Activated gamma-delta T cell treated with anti-CD3 and anti-CD28 coated beads, Interleukin-2, amount 50 U/mL, for 16 hours (primary cell): Measurements from ENCODE around the gene WWOX.

Source experiments
- DNase-seq: peaks from one replicate; pipeline ENCODE4 v3.0.0-alpha.2; 2020; ENCODE audit warnings: low read depth

Gene WWOX

DNA sequence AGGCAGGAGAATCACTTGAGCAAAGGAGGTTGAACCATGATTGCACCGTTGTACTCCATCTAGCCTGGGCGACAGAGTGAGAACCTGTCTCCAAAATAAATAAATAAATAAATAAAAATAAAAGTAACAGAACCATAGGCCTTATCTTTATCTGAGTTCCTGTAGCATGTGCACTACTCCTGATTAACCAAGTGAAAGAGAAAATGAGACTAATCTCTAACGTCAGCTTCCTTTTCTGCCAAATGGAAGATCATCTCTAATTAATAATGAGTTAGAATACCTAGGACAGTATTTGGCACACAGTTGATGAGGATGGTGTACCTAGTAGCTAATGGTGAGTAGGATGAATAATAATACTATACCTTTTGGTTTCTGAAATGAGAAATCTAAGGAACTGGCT, 520.4 kb downstream of the WWOX start:
- no peak for DNase-seq

DNA sequence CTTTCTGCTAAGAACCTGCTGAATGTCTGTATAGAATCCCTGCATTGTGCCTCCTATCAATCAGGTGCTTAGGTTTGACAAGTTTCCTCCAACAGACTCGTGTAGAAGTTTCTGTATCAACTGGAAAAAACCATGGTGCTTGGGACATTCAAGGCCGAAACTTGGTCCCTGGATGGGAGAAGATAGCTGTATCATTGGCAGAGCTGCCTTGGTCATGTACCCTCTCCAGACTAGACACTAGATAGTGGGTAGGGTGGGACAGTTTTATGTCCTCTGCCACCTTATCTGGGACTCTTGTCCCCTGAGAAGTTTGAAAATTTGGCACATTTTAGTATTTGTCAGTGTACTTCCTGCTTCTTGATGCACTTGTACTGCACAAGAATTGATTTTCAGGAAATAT, 520.8 kb downstream of the WWOX start:
- DNase-seq, result no peak

GRCh38 chr16:78623796-78624195, 524.3 kb downstream of the WWOX start:
- DNase-seq, result no peak

DNA sequence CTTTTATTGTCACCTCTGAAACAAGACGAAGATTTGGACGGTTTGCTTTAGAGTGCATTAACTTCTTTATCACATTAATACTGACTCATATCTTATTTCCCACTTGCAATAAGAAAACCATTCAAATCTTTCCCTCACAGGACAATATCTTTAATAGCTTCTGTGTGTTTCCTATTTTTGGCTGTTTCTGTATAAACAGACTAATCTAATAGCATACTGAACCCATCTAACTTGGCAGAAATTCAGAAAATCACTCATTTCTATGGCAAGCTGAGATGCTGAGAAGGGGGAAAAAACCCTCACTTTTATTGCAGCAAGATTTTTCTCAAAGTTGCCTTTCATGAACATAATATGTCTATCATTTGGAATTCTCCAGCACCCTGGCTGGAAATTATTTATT, 524.9 kb downstream of the WWOX start:
- DNase-seq, result no peak

DNA sequence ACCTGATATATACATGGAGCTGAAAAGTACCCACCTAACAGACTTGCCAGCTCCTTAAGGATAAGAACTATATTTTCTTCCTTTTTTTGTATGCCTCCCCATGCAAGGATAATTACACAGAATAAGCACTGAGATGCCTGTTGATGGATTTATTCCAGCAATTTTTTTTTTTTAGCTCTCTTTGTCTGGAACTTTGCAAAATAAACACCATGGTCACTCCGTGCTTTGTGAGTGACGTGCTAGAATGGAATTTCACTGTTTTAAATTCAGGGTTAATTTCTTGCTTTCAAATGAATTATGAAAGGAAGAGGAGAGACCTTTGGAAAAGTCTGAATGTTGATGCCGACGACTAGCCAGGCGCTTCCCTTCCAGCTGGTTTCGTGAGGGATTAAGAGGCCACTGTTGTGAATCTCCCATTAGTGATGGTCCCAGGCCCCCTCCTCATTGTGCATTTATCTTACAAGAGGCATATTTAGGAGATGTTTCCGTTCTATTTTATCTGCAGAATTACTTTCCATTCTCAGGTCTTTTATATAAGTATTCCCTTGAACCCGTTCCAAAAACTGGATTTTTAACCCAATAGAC, 529.1 kb downstream of the WWOX start:
- DNase-seq, result no peak

DNA sequence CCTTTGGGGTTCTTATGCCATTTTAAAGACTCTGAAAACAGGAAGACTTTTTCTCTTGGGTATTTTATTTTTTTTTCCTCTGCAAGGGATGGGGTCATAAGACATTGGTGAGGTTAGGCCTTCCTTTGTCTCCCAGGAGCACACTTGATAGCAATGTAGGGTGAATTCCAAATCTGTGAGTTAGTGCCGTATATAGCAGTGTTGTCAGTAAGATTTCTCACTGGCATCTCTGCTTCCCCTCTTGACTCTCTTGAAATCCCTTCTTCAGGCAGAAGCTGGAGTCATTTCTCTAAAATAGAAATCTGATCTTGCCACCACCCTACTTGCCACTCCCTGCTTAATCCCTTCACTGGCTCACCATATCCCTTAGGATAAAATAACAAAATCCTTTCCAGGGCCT, 529.7 kb downstream of the WWOX start:
- DNase-seq, result no peak

GRCh38 chr16:78630102-78630501, 530.6 kb downstream of the WWOX start:
- no peak for DNase-seq

DNA sequence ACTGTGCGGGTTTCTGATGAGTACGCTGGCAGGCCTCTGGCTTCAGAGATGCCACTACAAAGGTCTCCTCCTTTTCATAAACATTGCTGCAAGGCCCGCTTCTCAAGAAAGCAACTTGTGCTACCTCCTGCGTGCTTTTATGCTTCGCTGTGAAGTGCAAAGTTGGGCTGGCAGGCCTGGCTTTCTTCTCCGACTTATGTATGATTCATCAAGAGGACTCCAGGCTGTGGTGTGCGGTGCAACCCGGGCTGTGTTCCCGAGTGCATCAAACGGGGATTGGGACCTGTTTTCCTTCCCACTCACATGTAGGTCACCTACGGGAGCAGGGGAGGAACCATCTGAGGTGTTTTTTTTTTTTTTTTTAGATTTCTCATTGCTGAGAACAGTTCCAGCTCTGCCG, 534.1 kb downstream of the WWOX start:
- no peak for DNase-seq

DNA sequence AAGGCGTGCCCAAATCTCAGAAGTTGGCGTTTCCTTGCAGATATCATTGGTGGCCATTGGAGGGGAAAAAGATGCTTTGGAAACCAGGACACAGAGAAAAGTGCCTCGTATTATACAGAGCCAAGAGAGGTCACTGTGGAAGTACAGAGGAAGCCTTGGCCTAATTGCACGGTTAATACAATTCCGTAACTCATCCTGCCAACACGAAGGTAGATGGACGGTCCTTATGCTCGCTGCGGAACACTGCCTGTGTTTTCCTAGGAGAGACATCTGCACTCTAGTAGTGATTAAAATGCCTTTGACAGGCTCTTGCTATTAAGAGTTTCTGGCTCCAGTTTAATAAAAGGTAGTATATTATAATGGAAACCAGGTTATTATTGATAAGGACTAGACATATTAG, 536.4 kb downstream of the WWOX start:
- DNase-seq, result no peak

GRCh38 chr16:78638371-78638770, 538.9 kb downstream of the WWOX start:
- no peak for DNase-seq

- no peak for DNase-seq
Measured at GRCh38 chr16:78639775-78640174, 540.3 kb downstream of the WWOX start.

GRCh38 chr16:78640886-78641285, 541.4 kb downstream of the WWOX start:
- DNase-seq, result no peak

- no peak for DNase-seq
Measured at GRCh38 chr16:78641433-78641832, 542.0 kb downstream of the WWOX start.

DNA sequence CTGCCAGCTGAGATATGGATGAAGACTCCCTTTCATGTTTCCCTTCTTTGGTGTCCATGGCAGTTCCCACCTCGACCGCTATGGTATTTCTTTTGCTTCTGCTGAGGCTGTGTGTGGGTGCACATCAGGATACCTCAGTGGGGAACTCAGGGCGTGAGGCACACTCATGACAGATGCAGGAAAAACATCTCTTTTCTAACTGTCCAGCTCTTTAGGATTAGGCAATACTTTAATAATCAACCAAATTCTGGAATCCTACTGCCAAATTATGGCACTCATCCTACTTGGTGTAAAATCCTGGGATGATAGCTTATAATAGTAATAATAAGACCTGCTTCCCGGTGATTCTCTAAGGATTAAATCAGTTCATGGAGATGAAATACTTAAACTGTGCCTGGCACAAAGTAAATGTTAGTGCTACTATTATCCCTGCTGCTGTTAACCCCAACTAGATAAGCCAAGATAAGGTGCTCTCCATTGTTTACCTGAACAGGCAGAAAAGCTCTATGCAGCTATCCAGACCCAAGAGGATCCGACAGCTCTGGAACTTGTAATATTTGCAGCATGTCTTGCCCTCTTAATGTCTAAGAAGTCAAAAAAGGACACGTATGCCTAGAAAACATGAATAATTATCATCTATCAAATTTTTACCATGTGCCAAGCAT, 543.3 kb downstream of the WWOX start:
- no peak for DNase-seq

- DNase-seq, result no peak
Measured at GRCh38 chr16:78645657-78646056, 546.2 kb downstream of the WWOX start.

- DNase-seq, result no peak
Measured at GRCh38 chr16:78647019-78647418, 547.6 kb downstream of the WWOX start.

- DNase-seq, result no peak
Measured at GRCh38 chr16:78647491-78647890, 548.0 kb downstream of the WWOX start.

DNA sequence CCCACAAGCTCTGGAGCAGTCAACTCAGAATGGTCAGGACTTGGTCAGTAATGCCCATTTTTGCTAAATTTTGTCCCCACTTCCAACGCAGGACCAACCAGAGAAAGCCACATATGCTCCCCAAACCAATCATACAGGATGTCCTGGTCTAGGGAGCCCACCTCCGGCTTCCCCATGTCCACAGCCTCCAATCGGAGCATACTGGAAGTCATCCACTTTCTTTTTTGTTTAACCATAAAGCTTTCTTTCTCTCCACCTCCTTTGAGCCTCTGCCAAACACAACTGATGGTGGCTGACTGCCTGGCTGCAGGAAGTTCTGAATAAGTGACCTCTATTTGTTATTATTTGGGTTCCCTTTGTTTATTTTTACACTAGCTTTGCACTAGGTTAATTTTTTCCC, 549.1 kb downstream of the WWOX start:
- no peak for DNase-seq

DNA sequence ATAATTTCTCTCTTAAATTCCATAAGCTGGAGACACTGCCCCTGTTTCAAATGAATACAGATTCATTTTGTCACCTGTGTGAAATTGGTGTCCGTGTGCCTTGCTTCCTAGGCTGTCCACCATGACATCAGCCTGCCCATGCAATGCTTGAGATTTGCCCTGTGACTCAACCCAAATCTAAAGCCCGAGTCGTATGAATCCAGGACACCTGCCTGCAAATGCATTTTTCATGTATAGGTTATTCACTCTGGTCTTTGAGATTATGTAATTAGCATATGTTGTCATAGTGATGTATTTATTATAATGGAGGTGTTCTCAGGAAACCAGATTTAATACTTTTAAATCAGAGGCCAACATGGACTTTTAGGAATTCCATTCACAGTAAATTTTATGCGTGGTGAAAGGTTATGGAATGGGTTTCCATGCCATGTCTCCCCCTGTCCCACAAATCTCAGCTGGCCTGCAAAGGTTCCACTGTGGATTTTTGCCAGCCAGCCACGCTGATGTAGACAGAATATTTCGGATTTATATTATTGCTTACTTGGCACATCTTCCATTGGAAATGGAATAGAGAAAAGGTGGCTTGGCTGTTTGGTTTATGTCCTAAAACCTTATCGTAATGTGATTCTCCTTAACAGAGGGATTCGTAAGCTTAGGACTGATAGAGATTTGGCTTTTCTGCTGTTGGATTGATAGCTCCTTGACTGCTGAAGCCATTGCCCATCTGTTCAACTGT, 551.1 kb downstream of the WWOX start:
- DNase-seq, result no peak

- DNase-seq, result no peak
Measured at GRCh38 chr16:78654929-78655328, 555.5 kb downstream of the WWOX start.

- no peak for DNase-seq
Measured at GRCh38 chr16:78655331-78656113, 556.1 kb downstream of the WWOX start.

DNA sequence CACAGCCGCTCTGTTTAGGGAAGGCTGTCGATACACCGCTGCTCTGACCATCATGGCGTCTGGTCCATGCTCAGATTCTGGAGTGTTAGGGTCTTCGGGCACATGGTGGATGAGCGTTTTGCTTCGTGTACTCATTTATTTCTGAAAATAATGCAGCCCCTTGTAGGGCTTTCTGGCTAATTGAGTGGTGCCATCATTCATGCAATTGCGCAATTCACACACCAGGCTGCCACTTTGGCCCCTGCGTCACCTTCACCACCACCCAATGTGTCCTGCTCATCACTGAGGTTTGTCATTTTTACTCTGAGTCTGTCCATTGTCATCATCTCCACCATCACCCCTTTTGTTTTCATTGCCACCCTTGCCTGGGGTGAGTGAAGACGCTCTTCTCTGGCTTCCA, 557.4 kb downstream of the WWOX start:
- no peak for DNase-seq

- DNase-seq, result no peak
Measured at GRCh38 chr16:78659216-78659615, 559.8 kb downstream of the WWOX start.
